SK-N-SH (cell line): ENCODE measurements around the gene SLC25A29. TPM values are rescaled to one million over a fixed set of nuclear protein-coding genes. Genes with fewer than 3 reads are reported as not detected.

Experiments
- CTCF ChIA-PET: fragments of 300-600, 350-600 bp; formaldehyde crosslinking; extraction: SDS; loops from one replicate; lab custom pipeline; 2021; lab: Yijun Ruan, JAX
- POLR2A ChIA-PET: fragments of 350-600 bp; sonication (Branson Sonifier 250); formaldehyde crosslinking; extraction: SDS; loops from one replicate; lab custom pipeline; 2020; ENCODE audit warnings: antibody characterized with exemption, inconsistent platforms; lab: Yijun Ruan, JAX
- DNase-seq: peaks from one replicate; pipeline ENCODE4 v3.0.0; 2012
- H2AFZ ChIP-seq: fragments of 200-600 bp; sonication (generic); 2 replicates; pipeline ENCODE4 v1.8.1; 2016; ENCODE audit warnings: antibody characterized with exemption, mild to moderate bottlenecking, low read depth
- H3F3A ChIP-seq: fragments of 200-600 bp; sonication (generic); replicated peaks from 2 replicates; pipeline ENCODE3; 2016; ENCODE audit warnings: antibody characterized with exemption, mild to moderate bottlenecking; ENCODE audit not compliant: insufficient read depth
- H3K27ac ChIP-seq, 2 experiments: fragments of 200-500 bp in 1 of 2; fragments of 200-600 bp in 1 of 2; sonication (Bioruptor generic) in 1 of 2; sonication (generic), shearing (Covaris generic) in 1 of 2; 2 replicates each; pipeline versions ENCODE4 v1.5.1 to v1.6.1; 2014 to 2016; ENCODE audit warnings: low read depth in 2 of 2, inconsistent platforms in 1 of 2, low read length in 1 of 2, mild to moderate bottlenecking in 1 of 2, mixed read lengths in 1 of 2
- H3K27me3 ChIP-seq: fragments of 200-600 bp; sonication (generic), shearing (Covaris generic); 2 replicates; pipeline ENCODE4 v1.6.1; 2016; ENCODE audit warnings: mixed run types; ENCODE audit not compliant: insufficient read depth
- H3K36me3 ChIP-seq, 2 experiments: fragments of 200-500 bp in 1 of 2; fragments of 200-600 bp in 1 of 2; sonication (Bioruptor generic) in 1 of 2; sonication (generic) in 1 of 2; replicated peaks in 1 of 2; 2 replicates each; pipeline versions ENCODE3 to v1.5.1; 2014 to 2016; ENCODE audit warnings: low read length in 1 of 2, mild to moderate bottlenecking in 1 of 2; ENCODE audit not compliant: insufficient read depth in 2 of 2, control insufficient read depth in 1 of 2
- H3K4me1 ChIP-seq, 2 experiments: fragments of 200-500 bp in 1 of 2; fragments of 200-600 bp in 1 of 2; sonication (Bioruptor generic) in 1 of 2; sonication (generic), shearing (Covaris generic) in 1 of 2; 2 replicates each; pipeline versions ENCODE4 v1.5.1 to v1.6.1; 2014 to 2016; ENCODE audit warnings: low read depth in 1 of 2, low read length in 1 of 2, mixed run types in 1 of 2; ENCODE audit not compliant: insufficient read depth in 2 of 2, control insufficient read depth in 1 of 2
- H3K4me2 ChIP-seq: fragments of 200-600 bp; sonication (generic), shearing (Covaris generic); 2 replicates; pipeline ENCODE4 v1.6.1; 2017; ENCODE audit warnings: mixed run types
- H3K4me3 ChIP-seq, 2 experiments: fragments of 200-500 bp in 1 of 2; fragments of 200-600 bp in 1 of 2; sonication (Bioruptor generic) in 1 of 2; sonication (generic), shearing (Covaris generic) in 1 of 2; 2 replicates each; pipeline versions ENCODE4 v1.5.1 to v1.8.1; 2014 to 2016; ENCODE audit warnings: low read depth in 2 of 2, inconsistent platforms in 1 of 2, low read length in 1 of 2, mild to moderate bottlenecking in 1 of 2, mixed read lengths in 1 of 2, moderate library complexity in 1 of 2
- H3K79me2 ChIP-seq: fragments of 200-600 bp; sonication (generic); 2 replicates; pipeline ENCODE4 v1.8.1; 2017; ENCODE audit warnings: mild to moderate bottlenecking; ENCODE audit not compliant: insufficient read depth
- H3K9ac ChIP-seq: fragments of 200-600 bp; sonication (generic); 2 replicates; pipeline ENCODE4 v1.6.1; 2017; ENCODE audit warnings: mixed run types
- H3K9me2 ChIP-seq: fragments of 200-600 bp; sonication (generic); 2 replicates; pipeline ENCODE4 v1.6.1; 2017; ENCODE audit warnings: mixed run types
- H3K9me3 ChIP-seq: fragments of 200-600 bp; sonication (generic); 2 replicates; pipeline ENCODE4 v1.6.1; 2017; ENCODE audit warnings: mixed run types, mild to moderate bottlenecking, moderate library complexity
- H4K20me1 ChIP-seq: fragments of 200-600 bp; sonication (generic); 2 replicates; pipeline ENCODE4 v1.6.1; 2017; ENCODE audit warnings: mild to moderate bottlenecking, mixed run types; ENCODE audit not compliant: insufficient read depth
- EP300 ChIP-seq, 2 experiments: IDR thresholded peaks; 2 replicates each; pipeline versions ENCODE4 v1.4.0 to v1.6.1; 2012; ENCODE audit warnings: borderline replicate concordance in 1 of 2, low read depth in 1 of 2, low read length in 1 of 2
- FOSL2 ChIP-seq: IDR thresholded peaks from 2 replicates; pipeline ENCODE4 v1.4.0; 2012; ENCODE audit warnings: low read depth, mild to moderate bottlenecking, moderate library complexity, borderline replicate concordance
- IRF3 ChIP-seq: fragments of 150-350 bp; IDR thresholded peaks from 2 replicates; pipeline ENCODE4 v1.6.1; 2016; ENCODE audit warnings: mild to moderate bottlenecking, low read depth, low read length
- MXI1 ChIP-seq: IDR thresholded peaks from 2 replicates; pipeline ENCODE4 v1.6.1; 2012; ENCODE audit warnings: mild to moderate bottlenecking, low read depth, low read length, improper control_type of control experiment
- NFIC ChIP-seq: IDR thresholded peaks from 2 replicates; pipeline ENCODE4 v1.4.0; 2012; ENCODE audit warnings: borderline replicate concordance
- RFX5 ChIP-seq: IDR thresholded peaks from 2 replicates; pipeline ENCODE4 v1.6.1; 2012; ENCODE audit warnings: mild to moderate bottlenecking, improper control_type of control experiment, low read length
- SIN3A ChIP-seq: IDR thresholded peaks from 2 replicates; pipeline ENCODE4 v1.6.1; 2012; ENCODE audit warnings: low read depth, mild to moderate bottlenecking, low read length, moderate library complexity, borderline replicate concordance
- YY1 ChIP-seq: IDR thresholded peaks from 2 replicates; pipeline ENCODE4 v1.4.0; 2012; ENCODE audit warnings: low read depth, mild to moderate bottlenecking
- WGBS: methylation state at CpG from one replicate; pipeline ENCODE4 v1.1.6; 2017; ENCODE audit warnings: low lambda C conversion rate; 5-methylcytosine and 5-hydroxymethylcytosine counted together
- polyA plus RNA-seq, 3 experiments: library from polyadenylated mRNA; depleted of rRNA; stranded (reverse); fragments of >200 nt; gene quantifications; 2 replicates each; pipeline ENCODE4 v1.2.3, GENCODE V29; 2012
- TF ChIP-seq, protein P1 (sequence below): fragments of 200-600 bp; sonication (generic); IDR thresholded peaks from 2 replicates; pipeline ENCODE4 v1.6.1; 2017; ENCODE audit warnings: antibody characterized with exemption, mild to moderate bottlenecking, moderate library complexity

The SLC25A29 gene
- polyA plus RNA-seq, 1 of the 3 experiments (the other 2 are of a cell fraction) = 66.9 TPM

- no peaks in the 10 kb centered on the region for H3F3A ChIP-seq
- H3K4me2 ChIP-seq = no peak overlapping the region
- H3K9ac ChIP-seq = no peak overlapping the region
- DNase-seq = peak; percentile 26
- ChIA-PET CTCF (interaction anchor here (1.1 to 3.1 kb wide), 2 partner anchors 11 to 85 kb away, joined by 4 to 11 read pairs; no protein-coding TSS in a partner anchor), POLR2A (no interaction called here)
- H3K4me1 ChIP-seq = peaks cover 0 to 23% of the 10 kb centered on the region in 2 experiments; a peak in 1 of 4 replicates
- peaks cover 0 to 18% of the 10 kb centered on the region in 2 experiments for H3K36me3 ChIP-seq
- peaks cover 6% of the 10 kb centered on the region; the same call in 1 of the 2 replicates for H4K20me1 ChIP-seq
- no peak overlapping the region for H3K4me3 ChIP-seq
- no peak overlapping the region for H2AFZ ChIP-seq
- no peaks in the 10 kb centered on the region for H3K9me2 ChIP-seq
- 98% methylated on average over 53 of the region's 61 CpGs for WGBS
- TF ChIP-seq MXI1 (no peak), YY1 (no peak), NFIC (no peak)
- H3K79me2 ChIP-seq = peaks cover 1% of the 10 kb centered on the region; the same call in 1 of the 2 replicates
- H3K27ac ChIP-seq = no peak overlapping the region
- H3K9me3 ChIP-seq = no peaks in the 10 kb centered on the region
- no peaks in the 10 kb centered on the region for H3K27me3 ChIP-seq
Measured at GRCh38 chr14:100292301-100292775, 13.9 kb downstream of the SLC25A29 start.

DNA sequence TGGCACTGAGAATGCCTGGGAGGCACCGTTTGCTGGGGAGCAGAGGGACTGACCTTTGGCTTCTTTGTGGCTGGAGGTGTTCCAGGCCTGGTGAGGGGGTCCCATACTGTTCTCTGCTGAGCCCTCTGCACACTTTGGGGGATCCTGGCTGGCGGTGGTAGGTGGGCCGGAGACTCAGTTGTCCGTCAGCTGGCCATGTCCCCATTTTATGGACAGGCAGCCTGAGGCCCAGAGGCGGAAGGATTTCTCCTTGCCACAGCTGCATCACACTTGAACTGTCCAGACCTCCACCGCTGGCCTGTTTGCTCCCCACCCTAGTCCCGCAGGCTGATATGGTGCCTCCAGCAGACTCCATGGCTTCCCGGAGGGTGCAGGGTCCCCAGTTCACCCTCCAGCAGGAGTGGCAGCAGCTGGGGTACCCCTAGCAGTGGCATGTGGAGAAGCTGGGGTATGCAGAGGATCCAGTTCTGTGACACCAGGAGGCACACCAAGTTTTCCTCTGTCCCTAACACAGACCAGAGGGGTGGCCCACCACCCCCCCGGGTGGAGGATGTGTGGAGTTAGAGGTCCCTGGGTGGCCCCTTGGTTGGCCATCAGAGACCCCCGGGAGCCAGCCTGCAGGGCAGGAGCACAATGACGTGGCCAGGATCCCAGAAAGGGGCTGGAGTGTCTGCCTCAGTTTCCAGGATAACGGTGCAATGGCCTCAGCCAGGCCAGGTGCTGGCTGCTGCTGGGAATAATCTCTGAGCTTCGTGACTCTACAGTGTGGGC, 14.8 kb downstream of the SLC25A29 start:
- POLR2A ChIA-PET = interaction anchor here (0.5 kb wide), 1 partner anchor 57 kb away, joined by 3 read pairs; no protein-coding TSS in a partner anchor
- Histone ChIP-seq H2AFZ (no peak overlapping the region), H3K4me3 (no peak overlapping the region), H3K27me3 (no peaks in the 10 kb centered on the region), H4K20me1 (0 out of 2 replicates have a peak, but pooled peaks cover 2% of the 10 kb centered on the region), H3K9ac (no peak overlapping the region), H3K36me3 (peaks cover 0 to 18% of the 10 kb centered on the region in 2 experiments), H3K27ac (no peak overlapping the region; a peak in 1 of 4 replicates), H3K79me2 (peaks cover 3% of the 10 kb centered on the region; the same call in 1 of the 2 replicates), H3K9me3 (no peaks in the 10 kb centered on the region), H3K4me1 (peaks cover 0 to 23% of the 10 kb centered on the region in 2 experiments; a peak in 1 of 4 replicates), H3F3A (no peaks in the 10 kb centered on the region), H3K9me2 (no peaks in the 10 kb centered on the region), H3K4me2 (no peak overlapping the region)
- CTCF ChIA-PET = interaction anchor here (1.8 to 3.1 kb wide), 2 partner anchors 10 to 12 kb away, joined by 5 to 11 read pairs; no protein-coding TSS in a partner anchor
- TF ChIP-seq EP300 (IDR thresholded peaks at IDR 0.05; ENCODE audit: borderline replicate concordance in 1 of 2, low read depth in 1 of 2, low read length in 1 of 2) = no peak
- TF ChIP-seq IRF3 = no peak
- TF ChIP-seq RFX5 = no peak
- TF ChIP-seq FOSL2 = no peak
- TF ChIP-seq, protein P1, sequence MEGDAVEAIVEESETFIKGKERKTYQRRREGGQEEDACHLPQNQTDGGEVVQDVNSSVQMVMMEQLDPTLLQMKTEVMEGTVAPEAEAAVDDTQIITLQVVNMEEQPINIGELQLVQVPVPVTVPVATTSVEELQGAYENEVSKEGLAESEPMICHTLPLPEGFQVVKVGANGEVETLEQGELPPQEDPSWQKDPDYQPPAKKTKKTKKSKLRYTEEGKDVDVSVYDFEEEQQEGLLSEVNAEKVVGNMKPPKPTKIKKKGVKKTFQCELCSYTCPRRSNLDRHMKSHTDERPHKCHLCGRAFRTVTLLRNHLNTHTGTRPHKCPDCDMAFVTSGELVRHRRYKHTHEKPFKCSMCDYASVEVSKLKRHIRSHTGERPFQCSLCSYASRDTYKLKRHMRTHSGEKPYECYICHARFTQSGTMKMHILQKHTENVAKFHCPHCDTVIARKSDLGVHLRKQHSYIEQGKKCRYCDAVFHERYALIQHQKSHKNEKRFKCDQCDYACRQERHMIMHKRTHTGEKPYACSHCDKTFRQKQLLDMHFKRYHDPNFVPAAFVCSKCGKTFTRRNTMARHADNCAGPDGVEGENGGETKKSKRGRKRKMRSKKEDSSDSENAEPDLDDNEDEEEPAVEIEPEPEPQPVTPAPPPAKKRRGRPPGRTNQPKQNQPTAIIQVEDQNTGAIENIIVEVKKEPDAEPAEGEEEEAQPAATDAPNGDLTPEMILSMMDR = no peak
- no peak for TF ChIP-seq SIN3A
- WGBS = 87% methylated on average over 9 of the region's 13 CpGs
- peak; percentile 23 for DNase-seq
